GM23338 (cell line): Measurements from ENCODE around the gene RNF214. TPM values are rescaled to one million over a fixed set of nuclear protein-coding genes. Genes with fewer than 3 reads are reported as not detected.

Source experiments
- ATAC-seq: fragments of 200-7000 bp; cut with Tn5 transposase; 3 replicates; pipeline ENCODE4 v1.9.1; 2020
- DNase-seq: peaks from one replicate; pipeline ENCODE4 v3.0.0-alpha.2; 2015; ENCODE audit warnings: low spot score
- H2AFZ ChIP-seq: fragments of 200-600 bp; sonication (generic); 2 replicates; pipeline ENCODE4 v1.8.0; 2016; ENCODE audit warnings: antibody characterized with exemption, mild to moderate bottlenecking, moderate library complexity
- H3F3A ChIP-seq: fragments of 200-600 bp; sonication (generic); replicated peaks from 2 replicates; pipeline ENCODE4 v1.8.0; 2017; ENCODE audit warnings: antibody characterized with exemption, mixed run types, low read depth
- H3K27ac ChIP-seq: fragments of 200-600 bp; sonication (generic); 2 replicates; pipeline ENCODE4 v1.6.1; 2016; ENCODE audit warnings: low read depth
- H3K27me3 ChIP-seq: fragments of 200-600 bp; sonication (generic); 2 replicates; pipeline ENCODE4 v1.8.0; 2016; ENCODE audit warnings: mild to moderate bottlenecking, mixed run types, moderate library complexity; ENCODE audit not compliant: insufficient read depth
- H3K36me3 ChIP-seq: fragments of 200-600 bp; sonication (generic); 2 replicates; pipeline ENCODE4 v1.8.0; 2016; ENCODE audit warnings: mild to moderate bottlenecking; ENCODE audit not compliant: insufficient read depth
- H3K4me1 ChIP-seq: fragments of 200-600 bp; sonication (generic); 2 replicates; pipeline ENCODE4 v1.8.0; 2016; ENCODE audit warnings: mild to moderate bottlenecking, moderate library complexity; ENCODE audit not compliant: insufficient read depth
- H3K4me2 ChIP-seq: fragments of 200-600 bp; sonication (generic); 2 replicates; pipeline ENCODE4 v1.7.1; 2017; ENCODE audit warnings: mixed run types
- H3K4me3 ChIP-seq: fragments of 200-600 bp; sonication (generic); 2 replicates; pipeline ENCODE4 v1.6.1; 2016; ENCODE audit warnings: mixed run types
- H3K79me2 ChIP-seq: fragments of 200-600 bp; sonication (generic); replicated peaks from 2 replicates; pipeline ENCODE4 v1.8.0; 2017; ENCODE audit warnings: mild to moderate bottlenecking; ENCODE audit not compliant: insufficient read depth
- H3K9me2 ChIP-seq: fragments of 200-600 bp; sonication (generic); 2 replicates; pipeline ENCODE4 v1.8.0; 2017; ENCODE audit not compliant: insufficient read depth
- H4K20me1 ChIP-seq: fragments of 200-600 bp; sonication (generic); replicated peaks from 2 replicates; pipeline ENCODE4 v1.8.0; 2017; ENCODE audit warnings: mild to moderate bottlenecking; ENCODE audit not compliant: insufficient read depth
- H3K27ac Mint-ChIP-seq: 2 replicates; pipeline ENCODE4 v1.8.0; 2020; ENCODE audit warnings: inconsistent platforms, mild to moderate bottlenecking, moderate library complexity, mixed read lengths
- H3K27me3 Mint-ChIP-seq: 3 replicates; pipeline ENCODE4 v1.8.0; 2022; ENCODE audit warnings: low read depth, mild to moderate bottlenecking, moderate library complexity, mixed read lengths, inconsistent platforms; ENCODE audit not compliant: insufficient read depth, poor library complexity
- H3K36me3 Mint-ChIP-seq: 3 replicates; pipeline ENCODE4 v1.8.0; 2021; ENCODE audit warnings: low read depth, mild to moderate bottlenecking, inconsistent platforms, moderate library complexity, mixed read lengths
- H3K4me1 Mint-ChIP-seq: 3 replicates; pipeline ENCODE4 v1.8.0; 2020; ENCODE audit warnings: mild to moderate bottlenecking, inconsistent platforms, mixed read lengths
- H3K4me3 Mint-ChIP-seq: 3 replicates; pipeline ENCODE4 v1.8.0; 2021; ENCODE audit warnings: moderate library complexity, mild to moderate bottlenecking, inconsistent platforms, mixed read lengths
- H3K9me3 Mint-ChIP-seq: 3 replicates; pipeline ENCODE4 v1.8.0; 2020; ENCODE audit warnings: moderate library complexity, mild to moderate bottlenecking, inconsistent platforms, mixed read lengths
- CTCF ChIP-seq, 2 experiments: fragments of 200-600 bp in 1 of 2; sonication (generic) in 1 of 2; conservative IDR thresholded peaks; 2 replicates each; pipeline versions ENCODE4 v1.5.1 to v1.6.1; 2016 to 2017; ENCODE audit warnings: antibody characterized with exemption in 2 of 2, low read depth in 2 of 2, mild to moderate bottlenecking in 2 of 2, moderate library complexity in 1 of 2
- ETS1 ChIP-seq: IDR thresholded peaks from 2 replicates; pipeline ENCODE4 v1.6.1; 2016; ENCODE audit warnings: antibody characterized with exemption
- EZH2 ChIP-seq: fragments of 200-600 bp; sonication (generic); IDR thresholded peaks from one replicate; pipeline ENCODE4 v1.8.0; 2017; ENCODE audit warnings: antibody characterized with exemption, mild to moderate bottlenecking, low read depth; ENCODE audit not compliant: unreplicated experiment
- ZNF462 ChIP-seq: fragments of 250-450 bp; sonication (Bioruptor Pico); IDR thresholded peaks from 2 replicates; pipeline ENCODE4 v1.5.0; 2020; ENCODE audit warnings: mild to moderate bottlenecking, moderate library complexity
- polyA plus RNA-seq: library from polyadenylated mRNA; unstranded; fragments of >200 nt; fragmentation: Nextera tagmentation; extraction: Ambion mirVana; gene quantifications from 2 replicates; pipeline ENCODE4 v1.2.1, GENCODE V29; 2016
- total RNA-seq: library from RNA; depleted of rRNA; stranded (reverse); fragments of >200 nt; shearing (Covaris generic); gene quantifications from 2 replicates; pipeline ENCODE4 v1.2.3, GENCODE V29; 2014

The RNF214 gene
- total and polyA plus RNA-seq, 2 experiments from 2014 or later, result 19.4 to 28.4 TPM

- Histone ChIP-seq H2AFZ (no peak overlapping the region), H3K27ac (no peak overlapping the region), H3K36me3 (no peaks in the 10 kb centered on the region), H3K4me2 (no peak overlapping the region), H3K4me3 (no peak overlapping the region), H3K79me2 (no peaks in the 10 kb centered on the region), H3K27me3 (no peaks in the 10 kb centered on the region), H3K4me1 (no peaks in the 10 kb centered on the region), H4K20me1 (no peaks in the 10 kb centered on the region), H3K9me2 (no peaks in the 10 kb centered on the region), H3F3A (no peaks in the 10 kb centered on the region)
- H3K27ac Mint-ChIP-seq, result no peak overlapping the region
- H3K27me3 Mint-ChIP-seq, result no peaks in the 10 kb centered on the region
- H3K4me1 Mint-ChIP-seq, result no peaks in the 10 kb centered on the region
- no peak overlapping the region for H3K4me3 Mint-ChIP-seq
- no peak for TF ChIP-seq ZNF462 (CRISPR knock-in tag)
- TF ChIP-seq CTCF (conservative IDR thresholded peaks at IDR 0.05; ENCODE audit: low read depth in 2 of 2), result no peak
- no peak for TF ChIP-seq EZH2
- no peak for TF ChIP-seq ETS1
- no peak for ATAC-seq
- peaks cover 4% of the 10 kb centered on the region; the same call in 1 of the 3 replicates for H3K36me3 Mint-ChIP-seq
- no peak for DNase-seq
- no peaks in the 10 kb centered on the region for H3K9me3 Mint-ChIP-seq
Observed at GRCh38 chr11:117334896-117335295, 102.4 kb downstream of the RNF214 start.
